K562 (cell line): ENCODE measurements around the gene OR2H2. TPM values are rescaled to one million over a fixed set of nuclear protein-coding genes. Genes with fewer than 3 reads are reported as not detected.

Experiments used
- ATAC-seq: fragments of 200-7000 bp; cut with Tn5 transposase; 3 replicates; pipeline ENCODE4 v1.9.1; 2020; ENCODE audit warnings: moderate library complexity
- BruUV-seq: library from RNA; stranded (reverse); fragments of 400-500 nt; replicated peaks from 2 replicates; lab custom pipeline; 2021; lab: Mats Ljungman, UMichigan
- CTCF ChIA-PET: fragments of 300-600 bp; formaldehyde crosslinking; extraction: SDS; loops from one replicate; lab custom pipeline; 2021; ENCODE audit warnings: low intra/inter-chr PET ratio; lab: Yijun Ruan, JAX
- POLR2A ChIA-PET: fragments of 300-600, 350-650 bp; sonication (Branson Sonifier 250); formaldehyde crosslinking; extraction: SDS; loops from one replicate; lab custom pipeline; 2021; ENCODE audit warnings: antibody characterized with exemption, inconsistent platforms; lab: Yijun Ruan, JAX
- DNase-seq, 4 experiments: peaks; one replicate each; pipeline versions ENCODE4 v3.0.0 to v3.0.0-alpha.2; 2011 to 2018; ENCODE audit warnings: low spot score in 3 of 4, mixed read lengths in 3 of 4; ENCODE audit errors: extremely low read depth in 1 of 4
- FAIRE-seq: peaks from 2 replicates; lab custom pipeline; 2011; peaks lifted over from hg19 to GRCh38; lab: Jason Lieb, UNC
- H2AFZ ChIP-seq: 2 replicates; pipeline ENCODE4 v1.6.0; 2011; ENCODE audit warnings: low read depth, low read length, control low read depth, inconsistent platforms
- H3K27ac ChIP-seq: fragments of 200-600 bp; 3 replicates; pipeline ENCODE4 v1.8.0; 2011; ENCODE audit warnings: low read depth, mild to moderate bottlenecking, control low read depth, inconsistent platforms, low read length, moderate library complexity, mixed read lengths; ENCODE audit errors: extremely low read depth
- H3K27me3 ChIP-seq, 2 experiments: fragments of 300-600 bp in 1 of 2; 2 replicates in 1 of 2; 3 replicates in 1 of 2; pipeline versions ENCODE4 v1.6.0 to v1.8.0; 2011; ENCODE audit warnings: inconsistent platforms in 2 of 2, low read length in 2 of 2, mild to moderate bottlenecking in 1 of 2, mixed read lengths in 1 of 2, moderate library complexity in 1 of 2; ENCODE audit not compliant: control insufficient read depth in 2 of 2, insufficient read depth in 2 of 2
- H3K36me3 ChIP-seq: fragments of 300-600 bp; 3 replicates; pipeline ENCODE4 v1.8.0; 2011; ENCODE audit warnings: mild to moderate bottlenecking, low read length, inconsistent platforms; ENCODE audit not compliant: control insufficient read depth, insufficient read depth
- H3K4me1 ChIP-seq, 2 experiments: fragments of 200-600 bp in 1 of 2; replicated peaks in 1 of 2; 2 replicates in 1 of 2; 3 replicates in 1 of 2; pipeline versions ENCODE4 v1.5.1 to v1.8.0; 2011; ENCODE audit warnings: inconsistent platforms in 2 of 2, low read length in 2 of 2, mild to moderate bottlenecking in 1 of 2, mixed read lengths in 1 of 2, moderate library complexity in 1 of 2; ENCODE audit not compliant: control insufficient read depth in 2 of 2, insufficient read depth in 2 of 2
- H3K4me2 ChIP-seq: 2 replicates; pipeline ENCODE4 v1.6.1; 2011; ENCODE audit warnings: low read length, control low read depth, inconsistent platforms, mixed read lengths; ENCODE audit not compliant: insufficient read depth
- H3K4me3 ChIP-seq: fragments of 200-600 bp; sonication (generic), shearing (Covaris generic); 2 replicates; pipeline ENCODE4 v1.5.1; 2016; ENCODE audit warnings: control low read depth, inconsistent platforms
- H3K79me2 ChIP-seq: fragments of 200-600 bp; 3 replicates; pipeline ENCODE4 v1.8.0; 2011; ENCODE audit warnings: low read length, inconsistent platforms; ENCODE audit not compliant: control insufficient read depth, insufficient read depth
- H3K9ac ChIP-seq, 2 experiments: 2 replicates each; pipeline versions ENCODE4 v1.6.0 to v1.6.1; 2011; ENCODE audit warnings: low read depth in 2 of 2, low read length in 2 of 2, control low read depth in 1 of 2, inconsistent platforms in 1 of 2, mild to moderate bottlenecking in 1 of 2, mixed read lengths in 1 of 2; ENCODE audit not compliant: insufficient read depth in 1 of 2
- H3K9me1 ChIP-seq: one replicate; pipeline ENCODE4 v1.6.0; 2011; ENCODE audit warnings: inconsistent platforms, mild to moderate bottlenecking, low read length, moderate library complexity; ENCODE audit not compliant: control insufficient read depth, insufficient read depth
- H3K9me3 ChIP-seq: replicated peaks from 2 replicates; pipeline ENCODE4 v1.5.1; 2011; ENCODE audit warnings: low read depth, low read length, inconsistent platforms; ENCODE audit not compliant: control insufficient read depth, insufficient read depth
- H4K20me1 ChIP-seq: replicated peaks from 2 replicates; pipeline ENCODE4 v1.6.1; 2011; ENCODE audit warnings: low read length, inconsistent platforms, mixed read lengths; ENCODE audit not compliant: control insufficient read depth, insufficient read depth
- ARID3A ChIP-seq: IDR thresholded peaks from 2 replicates; pipeline ENCODE4 v1.6.1; 2012; ENCODE audit warnings: low read depth, low read length, improper control_type of control experiment, borderline replicate concordance
- CBX2 ChIP-seq: fragments of 200-600 bp; sonication (generic); IDR thresholded peaks from one replicate; pipeline ENCODE4 v1.6.1; 2012; ENCODE audit warnings: mild to moderate bottlenecking, low read length, inconsistent platforms; ENCODE audit not compliant: insufficient read depth, poor library complexity, severe bottlenecking
- E2F6 ChIP-seq, 2 experiments: IDR thresholded peaks; 2 replicates each; pipeline ENCODE4 v1.6.1; 2011; ENCODE audit warnings: borderline replicate concordance in 1 of 2, control low read depth in 1 of 2, low read depth in 1 of 2, low read length in 1 of 2, mild to moderate bottlenecking in 1 of 2, mixed read lengths in 1 of 2, moderate library complexity in 1 of 2; ENCODE audit not compliant: insufficient read depth in 1 of 2, insufficient read length in 1 of 2, poor library complexity in 1 of 2, severe bottlenecking in 1 of 2; ENCODE audit errors: extremely low read depth in 1 of 2
- ETS1 ChIP-seq: conservative IDR thresholded peaks from 2 replicates; pipeline ENCODE4 v1.6.1; 2011; ENCODE audit warnings: low read depth, mild to moderate bottlenecking, low read length; ENCODE audit not compliant: control insufficient read depth
- HMG20B ChIP-seq: fragments of 250-450 bp; sonication (Bioruptor Pico); IDR thresholded peaks from 2 replicates; pipeline ENCODE4 v1.5.0; 2021; ENCODE audit warnings: mild to moderate bottlenecking
- MAFF ChIP-seq: IDR thresholded peaks from 2 replicates; pipeline ENCODE4 v1.6.1; 2012; ENCODE audit warnings: low read length, improper control_type of control experiment
- TAF15 ChIP-seq: fragments of 200-400 bp; formaldehyde crosslinking; IDR thresholded peaks from 2 replicates; pipeline ENCODE4 v1.6.1; 2017; ENCODE audit warnings: mild to moderate bottlenecking, low read depth, low read length, moderate library complexity
- U2AF2 ChIP-seq: fragments of 200-400 bp; formaldehyde crosslinking; optimal IDR thresholded peaks from 2 replicates; pipeline ENCODE3; 2017; ENCODE audit warnings: low read depth, mild to moderate bottlenecking, low read length
- ZNF133 ChIP-seq: fragments of 250-450 bp; sonication (Bioruptor Pico); IDR thresholded peaks from 2 replicates; pipeline ENCODE4 v1.4.0; 2020; ENCODE audit warnings: mild to moderate bottlenecking
- ZNF57 ChIP-seq: fragments of 450-650 bp; formaldehyde crosslinking; IDR thresholded peaks from 2 replicates; pipeline ENCODE4 v1.4.0; 2020; ENCODE audit warnings: mild to moderate bottlenecking, moderate library complexity
- ZNF785 ChIP-seq: fragments of 250-450 bp; sonication (Bioruptor Pico); IDR thresholded peaks from 2 replicates; pipeline ENCODE4 v1.4.0; 2020; ENCODE audit warnings: mild to moderate bottlenecking
- WGBS: fragments of 100-300 bp; shearing (Covaris generic); methylation state at CpG from one replicate; pipeline ENCODE4 v1.1.6; 2016; ENCODE audit warnings: low coverage, mixed read lengths; ENCODE audit not compliant: insufficient coverage; ENCODE audit errors: missing lambda C conversion rate; 5-methylcytosine and 5-hydroxymethylcytosine counted together
- in situ Hi-C: fragments of 300-500 bp; cut with MboI; formaldehyde crosslinking; loops from 4 replicates; pipeline ENCODE4 v1.15.0; 2018; ENCODE audit warnings: inconsistent platforms, mixed read lengths
- intact Hi-C: fragments of 100-400 bp; cut with micrococcal nuclease; formaldehyde crosslinking; loops from 2 replicates; pipeline ENCODE4 v1.14.2; 2022
- polyA plus RNA-seq, 8 experiments: library from polyadenylated mRNA; depleted of rRNA in 4 of 8; stranded (reverse) in 5 of 8; unstranded in 3 of 8; fragments of >200 nt; fragmentation: Nextera tagmentation in 2 of 8; fragmentation: Illumina TruSeq in 1 of 8; extraction: Ambion mirVana in 2 of 8; extraction: Trizol in 1 of 8; gene quantifications; 2 replicates each; pipeline versions ENCODE4 v1.2.1 to v1.2.3, GENCODE V29; 2011 to 2014; ENCODE audit warnings: inconsistent platforms in 1 of 8, missing spikeins in 1 of 8
- total RNA-seq, 7 experiments: library from RNA; depleted of rRNA in 6 of 7; stranded (reverse); fragments of >200 nt in 6 of 7; fragmentation: Illumina TruSeq in 2 of 7; extraction: Trizol in 2 of 7; gene quantifications; 2 replicates each; pipeline versions ENCODE4 v1.2.1 to v1.2.3, GENCODE V29; 2011 to 2021; ENCODE audit warnings: low replicate concordance in 1 of 7

OR2H2 gene
- total and polyA plus RNA-seq, 9 of the 15 experiments (the other 6 are each of a cell fraction or from before 2014, with no cell fraction given): not detected

- intact Hi-C loops (no loop called here), in situ Hi-C loops (loop anchor here (10.0 kb wide), 1 partner anchor 909 kb away; no protein-coding TSS in a partner anchor)
- Histone ChIP-seq H3K4me1 (peaks cover 0 to 3% of the 10 kb centered on the region in 2 experiments; a peak in 3 of 5 replicates), H3K79me2 (no peaks in the 10 kb centered on the region), H3K9me1 (peaks cover 8% of the 10 kb centered on the region), H3K36me3 (peaks cover 75% of the 10 kb centered on the region), H3K27ac (no peak overlapping the region), H2AFZ (no peak overlapping the region), H3K4me3 (no peak overlapping the region), H3K27me3 (no peaks in the 10 kb centered on the region), H3K9me3 (no peaks in the 10 kb centered on the region), H4K20me1 (peaks cover 16% of the 10 kb centered on the region), H3K4me2 (no peak overlapping the region), H3K9ac (no peak overlapping the region)
- DNase-seq: no peak
- 84% methylated on average over 7 of the region's 11 CpGs for WGBS
- FAIRE-seq: no peak
- no TSS peak for BruUV-seq
- ChIA-PET CTCF (no interaction called here), POLR2A (interaction anchor here (0.6 to 1.7 kb wide), 6 partner anchors 10 to 242 kb away, joined by 3 to 7 read pairs (median 3); no protein-coding TSS in a partner anchor)
- no peak for TF ChIP-seq CBX2
- no peak for ATAC-seq
Observed at GRCh38 chr6:29603456-29603855, 18.5 kb downstream of the OR2H2 start.

GRCh38 chr6:29603930-29604329, 19.0 kb downstream of the OR2H2 start:
- no peak overlapping the region for H3K4me2 ChIP-seq
- no peak overlapping the region for H3K9ac ChIP-seq
- in situ Hi-C loops (loop anchor here (10.0 kb wide), 1 partner anchor 909 kb away; no protein-coding TSS in a partner anchor), intact Hi-C loops (no loop called here)
- ChIA-PET CTCF (no interaction called here), POLR2A (interaction anchor here (0.6 to 1.7 kb wide), 4 partner anchors 10 to 243 kb away, joined by 3 to 6 read pairs (median 3); partner anchors contain the start of gene GABBR1)
- WGBS: 80% methylated on average over 2 of the region's 2 CpGs
- BruUV-seq: no TSS peak
- ATAC-seq (no peak), FAIRE-seq (no peak), DNase-seq (no peak)
- no peak for TF ChIP-seq TAF15
- no peak for TF ChIP-seq ARID3A
- TF ChIP-seq ZNF133 (CRISPR knock-in tag): no peak
- no peak for TF ChIP-seq ETS1
- TF ChIP-seq ZNF785: no peak
- TF ChIP-seq U2AF2: no peak
- TF ChIP-seq HMG20B (CRISPR knock-in tag): no peak
- TF ChIP-seq ZNF57: no peak
- TF ChIP-seq MAFF: no peak
- TF ChIP-seq E2F6 (IDR thresholded peaks at IDR 0.05; ENCODE audit: borderline replicate concordance in 1 of 2, extremely low read depth in 1 of 2, insufficient read depth in 1 of 2, insufficient read length in 1 of 2, low read depth in 1 of 2, low read length in 1 of 2, poor library complexity in 1 of 2, severe bottlenecking in 1 of 2): no peak
- H3K36me3 ChIP-seq: peaks cover 80% of the 10 kb centered on the region
- H3K9me3 ChIP-seq: no peaks in the 10 kb centered on the region
- peaks cover 8% of the 10 kb centered on the region for H3K9me1 ChIP-seq
- H2AFZ ChIP-seq: no peak overlapping the region
- H3K4me3 ChIP-seq: no peak overlapping the region
- no peaks in the 10 kb centered on the region for H3K79me2 ChIP-seq
- peaks cover 16% of the 10 kb centered on the region for H4K20me1 ChIP-seq
- no peak overlapping the region for H3K27ac ChIP-seq
- peaks cover 0 to 3% of the 10 kb centered on the region in 2 experiments; a peak in 3 of 5 replicates for H3K4me1 ChIP-seq
- no peaks in the 10 kb centered on the region for H3K27me3 ChIP-seq
